HepG2 (cell line): Measurements from ENCODE around the gene LRRN2. TPM values are rescaled to one million over a fixed set of nuclear protein-coding genes. Genes with fewer than 3 reads are reported as not detected.

Source experiments
- ATAC-seq: fragments of 200-7000 bp; cut with Tn5 transposase; 3 replicates; pipeline ENCODE4 v1.9.1; 2020; ENCODE audit warnings: mild to moderate bottlenecking, moderate library complexity
- BruUV-seq: library from RNA; stranded (reverse); fragments of 400-500 nt; replicated peaks from 2 replicates; lab custom pipeline; 2021; lab: Mats Ljungman, UMichigan
- CTCF ChIA-PET: fragments of 300-600 bp; formaldehyde crosslinking; extraction: SDS; loops from one replicate; lab custom pipeline; 2021; ENCODE audit warnings: low total read pairs, inconsistent platforms, low intra/inter-chr PET ratio; lab: Yijun Ruan, JAX
- POLR2A ChIA-PET: fragments of 350-600 bp; sonication (Branson Sonifier 250); formaldehyde crosslinking; loops from one replicate; lab custom pipeline; 2020; ENCODE audit warnings: antibody characterized with exemption, inconsistent platforms; lab: Yijun Ruan, JAX
- DNase-seq: peaks from one replicate; pipeline ENCODE4 v3.0.0-alpha.2; 2015; ENCODE audit warnings: low spot score
- FAIRE-seq: peaks from 3 replicates; lab custom pipeline; 2011; peaks lifted over from hg19 to GRCh38; lab: Jason Lieb, UNC
- H2AFZ ChIP-seq: one replicate; pipeline ENCODE4 v1.6.1; 2011; ENCODE audit warnings: low read length, inconsistent platforms
- H3K27ac ChIP-seq: fragments of 300-600 bp; 3 replicates; pipeline ENCODE4 v1.8.0; 2011; ENCODE audit warnings: mixed run types, mild to moderate bottlenecking, mixed read lengths, low read length, inconsistent platforms; ENCODE audit not compliant: insufficient read depth; ENCODE audit errors: extremely low read length
- H3K27me3 ChIP-seq, 2 experiments: fragments of 200-600 bp in 1 of 2; 2 replicates in 1 of 2; 3 replicates in 1 of 2; pipeline versions ENCODE4 v1.6.0 to v1.8.0; 2011; ENCODE audit warnings: low read length in 2 of 2, mild to moderate bottlenecking in 2 of 2, moderate library complexity in 2 of 2, inconsistent platforms in 1 of 2; ENCODE audit not compliant: insufficient read depth in 2 of 2, control insufficient read depth in 1 of 2
- H3K36me3 ChIP-seq, 2 experiments: fragments of 200-600 bp in 1 of 2; replicated peaks in 1 of 2; 2 replicates in 1 of 2; 3 replicates in 1 of 2; pipeline versions ENCODE4 v1.5.1 to v1.8.0; 2011; ENCODE audit warnings: low read length in 2 of 2, inconsistent platforms in 1 of 2; ENCODE audit not compliant: insufficient read depth in 2 of 2, control insufficient read depth in 1 of 2
- H3K4me1 ChIP-seq: 2 replicates; pipeline ENCODE4 v1.5.1; 2012; ENCODE audit warnings: low read length, inconsistent platforms; ENCODE audit not compliant: insufficient read depth
- H3K4me2 ChIP-seq: 2 replicates; pipeline ENCODE4 v1.6.0; 2011; ENCODE audit warnings: low read depth, low read length, inconsistent platforms
- H3K4me3 ChIP-seq, 3 experiments: fragments of 200-600 bp in 1 of 3; sonication (generic), shearing (Covaris generic) in 1 of 3; replicated peaks in 1 of 3; 2 replicates each; pipeline ENCODE4 v1.5.1; 2011 to 2016; ENCODE audit warnings: low read length in 3 of 3, inconsistent platforms in 2 of 3, low read depth in 2 of 3, mild to moderate bottlenecking in 2 of 3, control low read depth in 1 of 3, mixed read lengths in 1 of 3; ENCODE audit not compliant: insufficient read depth in 1 of 3
- H3K79me2 ChIP-seq: one replicate; pipeline ENCODE4 v1.6.1; 2011; ENCODE audit warnings: low read length, inconsistent platforms; ENCODE audit not compliant: insufficient read depth
- H3K9ac ChIP-seq: 2 replicates; pipeline ENCODE4 v1.6.0; 2011; ENCODE audit warnings: mild to moderate bottlenecking, low read depth, low read length, inconsistent platforms; ENCODE audit not compliant: insufficient read depth
- H3K9me3 ChIP-seq: 2 replicates; pipeline ENCODE4 v1.5.1; 2012; ENCODE audit warnings: mild to moderate bottlenecking, low read length
- H4K20me1 ChIP-seq: 2 replicates; pipeline ENCODE4 v1.6.0; 2011; ENCODE audit warnings: inconsistent platforms, mild to moderate bottlenecking, low read length, moderate library complexity; ENCODE audit not compliant: insufficient read depth
- CREM ChIP-seq, 2 experiments: sonication (generic) in 1 of 2; formaldehyde crosslinking in 1 of 2; IDR thresholded peaks; 2 replicates each; pipeline versions ENCODE4 v1.4.0 to v1.6.1; 2016 to 2020; ENCODE audit warnings: antibody characterized with exemption in 1 of 2, mild to moderate bottlenecking in 1 of 2, missing genetic modification reagents in 1 of 2
- EHMT2 ChIP-seq: fragments of 200-600 bp; sonication (generic); IDR thresholded peaks from 2 replicates; pipeline ENCODE4 v1.7.0; 2017; ENCODE audit warnings: antibody characterized with exemption, low read depth, low read length, borderline replicate concordance
- TBX2 ChIP-seq: sonication (generic); formaldehyde crosslinking; IDR thresholded peaks from 2 replicates; pipeline ENCODE4 v1.5.0; 2020; ENCODE audit warnings: missing genetic modification reagents, mild to moderate bottlenecking, borderline replicate concordance
- TEAD2 ChIP-seq: sonication (generic); formaldehyde crosslinking; IDR thresholded peaks from 2 replicates; pipeline ENCODE4 v1.9.0; 2021; ENCODE audit warnings: missing genetic modification reagents
- TOE1 ChIP-seq: sonication (generic); formaldehyde crosslinking; IDR thresholded peaks from 2 replicates; pipeline ENCODE4 v1.4.0; 2020; ENCODE audit warnings: mild to moderate bottlenecking, missing genetic modification reagents
- ZC3H4 ChIP-seq: sonication (generic); formaldehyde crosslinking; IDR thresholded peaks from 2 replicates; pipeline ENCODE4 v1.4.0; 2020; ENCODE audit warnings: missing genetic modification reagents, borderline replicate concordance
- ZNF124 ChIP-seq: sonication (generic); formaldehyde crosslinking; IDR thresholded peaks from 2 replicates; pipeline ENCODE4 v1.4.0; 2020; ENCODE audit warnings: missing genetic modification reagents
- ZNF883 ChIP-seq: sonication (generic); formaldehyde crosslinking; IDR thresholded peaks from 2 replicates; pipeline ENCODE4 v1.5.1; 2020; ENCODE audit warnings: mild to moderate bottlenecking, missing genetic modification reagents; ENCODE audit errors: not compliant biosample characterization
- WGBS: methylation state at CpG from one replicate; pipeline ENCODE4 v1.1.6; 2017; ENCODE audit warnings: low lambda C conversion rate; 5-methylcytosine and 5-hydroxymethylcytosine counted together
- in situ Hi-C: cut with HindIII; loops from 2 replicates; pipeline ENCODE4 v1.10.0; 2017; ENCODE audit warnings: low pct_unique_long_range_greater_than_20kb; ENCODE audit not compliant: extremely low pct_ligation_motif_present
- intact Hi-C: fragments of 100-400 bp; cut with micrococcal nuclease; formaldehyde crosslinking; loops from one replicate; pipeline ENCODE4 v1.10.0; 2022; ENCODE audit not compliant: unreplicated experiment
- polyA plus RNA-seq, 8 experiments: library from polyadenylated mRNA; depleted of rRNA in 3 of 8; stranded (reverse) in 7 of 8; unstranded in 1 of 8; fragments of >200 nt; fragmentation: Illumina TruSeq in 4 of 8; extraction: Trizol in 4 of 8; gene quantifications; 2 replicates each; pipeline versions ENCODE4 v1.2.1 to v1.2.3, GENCODE V29; 2011 to 2016; ENCODE audit warnings: low read depth in 4 of 8, missing spikeins in 1 of 8, mixed read lengths in 1 of 8; ENCODE audit not compliant: insufficient read depth in 1 of 8
- total RNA-seq, 5 experiments: library from RNA; depleted of rRNA; stranded (reverse); fragments of >200 nt; fragmentation: Illumina TruSeq; extraction: Trizol; gene quantifications; 2 replicates each; pipeline ENCODE4 v1.2.3, GENCODE V29; 2016; ENCODE audit warnings: low read depth in 1 of 5
- TF ChIP-seq, protein P1 (sequence below): sonication (generic); formaldehyde crosslinking; IDR thresholded peaks from 2 replicates; pipeline ENCODE4 v1.4.0; 2020; ENCODE audit warnings: missing genetic modification reagents
- TF ChIP-seq, protein P2 (sequence below): sonication (generic); formaldehyde crosslinking; IDR thresholded peaks from 2 replicates; pipeline ENCODE4 v1.4.0; 2020; ENCODE audit warnings: missing genetic modification reagents
- TF ChIP-seq, protein P3 (sequence below): sonication (generic); formaldehyde crosslinking; IDR thresholded peaks from 2 replicates; pipeline ENCODE4 v1.4.0; 2020; ENCODE audit warnings: missing genetic modification reagents
- TF ChIP-seq, protein P4 (sequence below): sonication (generic); formaldehyde crosslinking; IDR thresholded peaks from 2 replicates; pipeline ENCODE4 v1.8.0; 2022; ENCODE audit warnings: low read depth, missing genetic modification reagents

The LRRN2 gene
- total and polyA plus RNA-seq, 2 of the 13 experiments (the other 11 are each of a cell fraction or from before 2014, with no cell fraction given) = not detected

GRCh38 chr1:204680051-204680450 lies 5.5 kb downstream of the LRRN2 start:
- H3K79me2 ChIP-seq = no peaks in the 10 kb centered on the region
- peaks cover 6 to 10% of the 10 kb centered on the region in 2 experiments; a peak in 4 of 5 replicates for H3K27me3 ChIP-seq
- no peak overlapping the region for H3K4me3 ChIP-seq
- no peak overlapping the region for H3K9ac ChIP-seq
- H4K20me1 ChIP-seq = no peaks in the 10 kb centered on the region
- no peak overlapping the region for H3K4me2 ChIP-seq
- TF ChIP-seq, protein P1, sequence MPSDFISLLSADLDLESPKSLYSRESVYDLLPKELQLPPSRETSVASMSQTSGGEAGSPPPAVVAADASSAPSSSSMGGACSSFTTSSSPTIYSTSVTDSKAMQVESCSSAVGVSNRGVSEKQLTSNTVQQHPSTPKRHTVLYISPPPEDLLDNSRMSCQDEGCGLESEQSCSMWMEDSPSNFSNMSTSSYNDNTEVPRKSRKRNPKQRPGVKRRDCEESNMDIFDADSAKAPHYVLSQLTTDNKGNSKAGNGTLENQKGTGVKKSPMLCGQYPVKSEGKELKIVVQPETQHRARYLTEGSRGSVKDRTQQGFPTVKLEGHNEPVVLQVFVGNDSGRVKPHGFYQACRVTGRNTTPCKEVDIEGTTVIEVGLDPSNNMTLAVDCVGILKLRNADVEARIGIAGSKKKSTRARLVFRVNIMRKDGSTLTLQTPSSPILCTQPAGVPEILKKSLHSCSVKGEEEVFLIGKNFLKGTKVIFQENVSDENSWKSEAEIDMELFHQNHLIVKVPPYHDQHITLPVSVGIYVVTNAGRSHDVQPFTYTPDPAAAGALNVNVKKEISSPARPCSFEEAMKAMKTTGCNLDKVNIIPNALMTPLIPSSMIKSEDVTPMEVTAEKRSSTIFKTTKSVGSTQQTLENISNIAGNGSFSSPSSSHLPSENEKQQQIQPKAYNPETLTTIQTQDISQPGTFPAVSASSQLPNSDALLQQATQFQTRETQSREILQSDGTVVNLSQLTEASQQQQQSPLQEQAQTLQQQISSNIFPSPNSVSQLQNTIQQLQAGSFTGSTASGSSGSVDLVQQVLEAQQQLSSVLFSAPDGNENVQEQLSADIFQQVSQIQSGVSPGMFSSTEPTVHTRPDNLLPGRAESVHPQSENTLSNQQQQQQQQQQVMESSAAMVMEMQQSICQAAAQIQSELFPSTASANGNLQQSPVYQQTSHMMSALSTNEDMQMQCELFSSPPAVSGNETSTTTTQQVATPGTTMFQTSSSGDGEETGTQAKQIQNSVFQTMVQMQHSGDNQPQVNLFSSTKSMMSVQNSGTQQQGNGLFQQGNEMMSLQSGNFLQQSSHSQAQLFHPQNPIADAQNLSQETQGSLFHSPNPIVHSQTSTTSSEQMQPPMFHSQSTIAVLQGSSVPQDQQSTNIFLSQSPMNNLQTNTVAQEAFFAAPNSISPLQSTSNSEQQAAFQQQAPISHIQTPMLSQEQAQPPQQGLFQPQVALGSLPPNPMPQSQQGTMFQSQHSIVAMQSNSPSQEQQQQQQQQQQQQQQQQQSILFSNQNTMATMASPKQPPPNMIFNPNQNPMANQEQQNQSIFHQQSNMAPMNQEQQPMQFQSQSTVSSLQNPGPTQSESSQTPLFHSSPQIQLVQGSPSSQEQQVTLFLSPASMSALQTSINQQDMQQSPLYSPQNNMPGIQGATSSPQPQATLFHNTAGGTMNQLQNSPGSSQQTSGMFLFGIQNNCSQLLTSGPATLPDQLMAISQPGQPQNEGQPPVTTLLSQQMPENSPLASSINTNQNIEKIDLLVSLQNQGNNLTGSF (CRISPR knock-in tag) = no peak
- TF ChIP-seq TEAD2 (CRISPR knock-in tag) (no peak), ZNF883 (CRISPR knock-in tag) (no peak), EHMT2 (no peak), ZC3H4 (CRISPR knock-in tag) (no peak), TOE1 (CRISPR knock-in tag) (no peak), CREM (IDR thresholded peaks at IDR 0.05) (no peak), CREM (CRISPR knock-in tag; IDR thresholded peaks at IDR 0.05) (no peak), TBX2 (CRISPR knock-in tag) (no peak), ZNF124 (CRISPR knock-in tag) (no peak)
- TF ChIP-seq, protein P2, sequence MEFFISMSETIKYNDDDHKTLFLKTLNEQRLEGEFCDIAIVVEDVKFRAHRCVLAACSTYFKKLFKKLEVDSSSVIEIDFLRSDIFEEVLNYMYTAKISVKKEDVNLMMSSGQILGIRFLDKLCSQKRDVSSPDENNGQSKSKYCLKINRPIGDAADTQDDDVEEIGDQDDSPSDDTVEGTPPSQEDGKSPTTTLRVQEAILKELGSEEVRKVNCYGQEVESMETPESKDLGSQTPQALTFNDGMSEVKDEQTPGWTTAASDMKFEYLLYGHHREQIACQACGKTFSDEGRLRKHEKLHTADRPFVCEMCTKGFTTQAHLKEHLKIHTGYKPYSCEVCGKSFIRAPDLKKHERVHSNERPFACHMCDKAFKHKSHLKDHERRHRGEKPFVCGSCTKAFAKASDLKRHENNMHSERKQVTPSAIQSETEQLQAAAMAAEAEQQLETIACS = no peak
- TF ChIP-seq, protein P3, sequence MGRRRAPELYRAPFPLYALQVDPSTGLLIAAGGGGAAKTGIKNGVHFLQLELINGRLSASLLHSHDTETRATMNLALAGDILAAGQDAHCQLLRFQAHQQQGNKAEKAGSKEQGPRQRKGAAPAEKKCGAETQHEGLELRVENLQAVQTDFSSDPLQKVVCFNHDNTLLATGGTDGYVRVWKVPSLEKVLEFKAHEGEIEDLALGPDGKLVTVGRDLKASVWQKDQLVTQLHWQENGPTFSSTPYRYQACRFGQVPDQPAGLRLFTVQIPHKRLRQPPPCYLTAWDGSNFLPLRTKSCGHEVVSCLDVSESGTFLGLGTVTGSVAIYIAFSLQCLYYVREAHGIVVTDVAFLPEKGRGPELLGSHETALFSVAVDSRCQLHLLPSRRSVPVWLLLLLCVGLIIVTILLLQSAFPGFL (CRISPR knock-in tag) = no peak
- TF ChIP-seq, protein P4, sequence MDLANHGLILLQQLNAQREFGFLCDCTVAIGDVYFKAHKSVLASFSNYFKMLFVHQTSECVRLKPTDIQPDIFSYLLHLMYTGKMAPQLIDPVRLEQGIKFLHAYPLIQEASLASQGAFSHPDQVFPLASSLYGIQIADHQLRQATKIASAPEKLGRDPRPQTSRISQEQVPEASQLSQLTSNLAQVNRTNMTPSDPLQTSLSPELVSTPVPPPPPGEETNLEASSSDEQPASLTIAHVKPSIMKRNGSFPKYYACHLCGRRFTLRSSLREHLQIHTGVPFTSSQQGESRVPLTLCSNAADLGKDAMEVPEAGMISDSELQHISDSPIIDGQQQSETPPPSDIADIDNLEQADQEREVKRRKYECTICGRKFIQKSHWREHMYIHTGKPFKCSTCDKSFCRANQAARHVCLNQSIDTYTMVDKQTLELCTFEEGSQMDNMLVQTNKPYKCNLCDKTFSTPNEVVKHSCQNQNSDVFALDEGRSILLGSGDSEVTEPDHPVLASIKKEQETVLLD (CRISPR knock-in tag) = no peak
- DNase-seq (no peak), ATAC-seq (no peak), FAIRE-seq (no peak)
- in situ Hi-C loops = no loop called here
- no TSS peak for BruUV-seq
- no peak overlapping the region for H3K27ac ChIP-seq
- no peaks in the 10 kb centered on the region for H3K36me3 ChIP-seq
- POLR2A ChIA-PET = no interaction called here
- no peak overlapping the region for H2AFZ ChIP-seq
- CTCF ChIA-PET = no interaction called here
- H3K4me1 ChIP-seq = no peaks in the 10 kb centered on the region
- WGBS = 3% methylated on average over 3 of the region's 3 CpGs
- intact Hi-C loops = no loop called here
- no peaks in the 10 kb centered on the region for H3K9me3 ChIP-seq
